ENCODE measurements around the gene TUBG1. TPM values are rescaled to one million over a fixed set of nuclear protein-coding genes. Genes with fewer than 3 reads are reported as not detected.

The TUBG1 gene
- total RNA-seq, 1 experiment from 2014 or later, result 114 TPM

DNA sequence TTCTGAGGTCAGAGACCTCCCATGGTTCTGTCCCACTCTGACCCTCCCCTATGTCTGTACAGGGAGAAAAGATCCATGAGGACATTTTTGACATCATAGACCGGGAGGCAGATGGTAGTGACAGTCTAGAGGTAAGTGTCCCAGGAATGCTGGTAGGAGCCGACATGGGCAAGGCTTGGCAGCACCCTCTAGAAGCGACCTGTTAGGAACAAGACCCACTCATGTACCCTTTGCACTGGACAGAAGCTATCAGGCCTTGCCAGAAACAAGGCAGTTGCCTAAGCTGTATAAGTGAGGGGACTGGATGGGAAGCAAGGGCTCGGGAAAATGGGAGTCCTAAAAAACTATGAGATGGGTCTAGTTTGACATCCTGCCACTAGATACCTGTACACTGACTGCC lies 2.5 kb downstream of the TUBG1 start:
- no peak overlapping the region for H2AFZ ChIP-seq (ENCODE audit: low read length)
- H3F3A ChIP-seq (ENCODE audit: low read length, unreplicated experiment), result no peaks in the 10 kb centered on the region
- POLR2A ChIA-PET (ENCODE audit: unreplicated experiment), result no interaction called here
- H3K9me2 ChIP-seq (replicated peaks; ENCODE audit: low read length), result no peaks in the 10 kb centered on the region
- no peak overlapping the region for H3K9ac ChIP-seq (ENCODE audit: low read length)
- ATAC-seq (no peak), DNase-seq (no peak)
- CTCF ChIA-PET, result no interaction called here
- no peaks in the 10 kb centered on the region for H3K9me3 ChIP-seq (ENCODE audit: low read length)
- H3K27ac ChIP-seq (ENCODE audit: low read length), result no peak overlapping the region
- no peak for TF ChIP-seq EZH2phosphoT487 (IDR thresholded peaks at IDR 0.05; ENCODE audit: borderline replicate concordance, low read length)
- no peak for TF ChIP-seq EZH2 (IDR thresholded peaks at IDR 0.05; ENCODE audit: low read length, unreplicated experiment)
- TF ChIP-seq, protein P1, sequence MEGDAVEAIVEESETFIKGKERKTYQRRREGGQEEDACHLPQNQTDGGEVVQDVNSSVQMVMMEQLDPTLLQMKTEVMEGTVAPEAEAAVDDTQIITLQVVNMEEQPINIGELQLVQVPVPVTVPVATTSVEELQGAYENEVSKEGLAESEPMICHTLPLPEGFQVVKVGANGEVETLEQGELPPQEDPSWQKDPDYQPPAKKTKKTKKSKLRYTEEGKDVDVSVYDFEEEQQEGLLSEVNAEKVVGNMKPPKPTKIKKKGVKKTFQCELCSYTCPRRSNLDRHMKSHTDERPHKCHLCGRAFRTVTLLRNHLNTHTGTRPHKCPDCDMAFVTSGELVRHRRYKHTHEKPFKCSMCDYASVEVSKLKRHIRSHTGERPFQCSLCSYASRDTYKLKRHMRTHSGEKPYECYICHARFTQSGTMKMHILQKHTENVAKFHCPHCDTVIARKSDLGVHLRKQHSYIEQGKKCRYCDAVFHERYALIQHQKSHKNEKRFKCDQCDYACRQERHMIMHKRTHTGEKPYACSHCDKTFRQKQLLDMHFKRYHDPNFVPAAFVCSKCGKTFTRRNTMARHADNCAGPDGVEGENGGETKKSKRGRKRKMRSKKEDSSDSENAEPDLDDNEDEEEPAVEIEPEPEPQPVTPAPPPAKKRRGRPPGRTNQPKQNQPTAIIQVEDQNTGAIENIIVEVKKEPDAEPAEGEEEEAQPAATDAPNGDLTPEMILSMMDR (conservative IDR thresholded peaks at IDR 0.05; ENCODE audit: low read depth, low read length), result no peak
- peaks cover 4% of the 10 kb centered on the region; the same call in 1 of the 2 replicates for H3K4me1 ChIP-seq (ENCODE audit: insufficient read depth, low read length)
- H3K4me3 ChIP-seq (ENCODE audit: low read length), result no peak overlapping the region
- H3K79me2 ChIP-seq (ENCODE audit: low read length), result peaks cover 30% of the 10 kb centered on the region
- H3K36me3 ChIP-seq (ENCODE audit: low read depth, low read length), result peaks cover 4% of the 10 kb centered on the region; the same call in 1 of the 2 replicates
- intact Hi-C loops (cut with micrococcal nuclease), result no loop called here
- no peak overlapping the region for H3K4me2 ChIP-seq (ENCODE audit: low read length)
- no peaks in the 10 kb centered on the region for H3K27me3 ChIP-seq (ENCODE audit: low read length)
- H4K20me1 ChIP-seq (ENCODE audit: low read length), result no peaks in the 10 kb centered on the region
- BruUV-seq (replicated peaks), result no TSS peak

DNA sequence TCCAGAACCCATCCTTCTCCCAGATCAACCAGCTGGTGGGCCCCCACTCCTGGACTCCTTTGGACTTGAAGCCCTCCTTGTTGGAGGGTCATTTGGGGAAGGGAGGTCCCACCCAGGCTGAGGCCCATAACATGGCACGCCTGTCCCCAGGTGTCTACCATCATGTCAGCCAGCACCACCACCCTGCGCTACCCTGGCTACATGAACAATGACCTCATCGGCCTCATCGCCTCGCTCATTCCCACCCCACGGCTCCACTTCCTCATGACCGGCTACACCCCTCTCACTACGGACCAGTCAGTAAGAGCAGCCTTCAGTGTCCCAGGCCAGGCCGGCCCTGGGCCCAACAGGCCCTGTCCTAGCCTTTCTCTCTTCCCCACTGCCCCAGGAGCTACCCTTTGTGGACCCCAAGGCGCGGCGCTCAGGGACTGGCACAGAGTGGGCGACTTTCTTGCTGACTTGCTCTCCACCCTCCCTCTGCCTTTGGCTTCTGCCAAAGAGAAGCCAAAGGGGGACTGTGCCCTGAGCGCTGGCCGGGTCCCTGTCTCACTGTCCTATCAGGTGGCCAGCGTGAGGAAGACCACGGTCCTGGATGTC lies 4.3 kb downstream of the TUBG1 start:
- no TSS peak for BruUV-seq (replicated peaks)
- ATAC-seq (no peak), DNase-seq (no peak)
- no peaks in the 10 kb centered on the region for H3K9me2 ChIP-seq (replicated peaks; ENCODE audit: low read length)
- no peak overlapping the region for H3K4me3 ChIP-seq (ENCODE audit: low read length)
- H3K9ac ChIP-seq (ENCODE audit: low read length), result no peak overlapping the region
- POLR2A ChIA-PET (ENCODE audit: unreplicated experiment), result no interaction called here
- H2AFZ ChIP-seq (ENCODE audit: low read length), result no peak overlapping the region
- CTCF ChIA-PET, result interaction anchor here (0.6 kb wide), 1 partner anchor 54 kb away, joined by 3 read pairs; no protein-coding TSS in a partner anchor
- no peaks in the 10 kb centered on the region for H3K9me3 ChIP-seq (ENCODE audit: low read length)
- H3K27me3 ChIP-seq (ENCODE audit: low read length), result no peaks in the 10 kb centered on the region
- no peak overlapping the region for H3K4me2 ChIP-seq (ENCODE audit: low read length)
- H4K20me1 ChIP-seq (ENCODE audit: low read length), result no peaks in the 10 kb centered on the region
- H3K36me3 ChIP-seq (ENCODE audit: low read depth, low read length), result peaks cover 4% of the 10 kb centered on the region; the same call in 1 of the 2 replicates
- no peak overlapping the region for H3K27ac ChIP-seq (ENCODE audit: low read length)
- TF ChIP-seq EZH2 (IDR thresholded peaks at IDR 0.05; ENCODE audit: low read length, unreplicated experiment), result no peak
- TF ChIP-seq, protein P1 (conservative IDR thresholded peaks at IDR 0.05; ENCODE audit: low read depth, low read length), result no peak
- no peak for TF ChIP-seq EZH2phosphoT487 (IDR thresholded peaks at IDR 0.05; ENCODE audit: borderline replicate concordance, low read length)
- H3F3A ChIP-seq (ENCODE audit: low read length, unreplicated experiment), result no peaks in the 10 kb centered on the region
- H3K4me1 ChIP-seq (ENCODE audit: insufficient read depth, low read length), result peaks cover 8% of the 10 kb centered on the region; the same call in 1 of the 2 replicates
- peaks cover 13% of the 10 kb centered on the region for H3K79me2 ChIP-seq (ENCODE audit: low read length)
- intact Hi-C loops (cut with micrococcal nuclease), result no loop called here

DNA sequence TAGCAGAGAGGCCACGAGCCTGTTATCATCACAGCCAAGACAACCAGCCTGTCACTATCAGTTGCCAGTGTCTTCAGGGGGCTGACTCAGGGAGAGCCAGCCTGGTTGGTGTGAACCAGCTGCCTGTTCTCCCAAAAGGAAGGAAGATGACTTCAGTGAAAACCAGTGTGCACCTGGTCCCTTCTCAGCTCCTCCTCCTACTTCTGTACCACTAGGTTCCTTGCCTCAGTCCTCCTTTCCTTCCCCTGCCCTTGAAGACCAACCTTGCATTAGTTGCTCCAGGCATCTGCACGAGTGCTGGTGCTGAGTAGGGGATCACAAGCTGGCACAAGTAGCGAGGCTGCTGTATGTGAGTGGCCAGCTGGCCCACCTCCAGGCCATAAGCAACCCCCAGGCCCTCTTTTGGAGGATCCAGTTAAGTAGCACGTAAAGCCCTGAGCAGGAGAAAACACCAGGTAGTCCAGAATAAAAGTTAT lies 8.5 kb downstream of the TUBG1 start:
- Histone ChIP-seq H3K36me3 (ENCODE audit: low read depth, low read length) (peaks cover 4% of the 10 kb centered on the region; the same call in 1 of the 2 replicates), H3K9me3 (ENCODE audit: low read length) (no peaks in the 10 kb centered on the region), H3K27me3 (ENCODE audit: low read length) (no peaks in the 10 kb centered on the region), H4K20me1 (ENCODE audit: low read length) (no peaks in the 10 kb centered on the region), H2AFZ (ENCODE audit: low read length) (no peak overlapping the region), H3K4me1 (ENCODE audit: insufficient read depth, low read length) (peaks cover 9% of the 10 kb centered on the region; the same call in 1 of the 2 replicates), H3K9ac (ENCODE audit: low read length) (no peak overlapping the region), H3F3A (ENCODE audit: low read length, unreplicated experiment) (no peaks in the 10 kb centered on the region), H3K9me2 (replicated peaks; ENCODE audit: low read length) (no peaks in the 10 kb centered on the region), H3K79me2 (ENCODE audit: low read length) (no peaks in the 10 kb centered on the region), H3K4me2 (ENCODE audit: low read length) (no peak overlapping the region), H3K27ac (ENCODE audit: low read length) (no peak overlapping the region), H3K4me3 (ENCODE audit: low read length) (no peak overlapping the region)
- ChIA-PET CTCF (interaction anchor here (0.5 to 1.0 kb wide), 5 partner anchors 9 to 720 kb away, joined by 3 to 9 read pairs (median 3); partner anchors contain the start of genes RETREG3 and TUBG1), POLR2A (ENCODE audit: unreplicated experiment) (no interaction called here)
- intact Hi-C loops (cut with micrococcal nuclease), result no loop called here
- no TSS peak for BruUV-seq (replicated peaks)
- no peak for DNase-seq
- peak; percentile 32 for ATAC-seq
- no peak for TF ChIP-seq EZH2 (IDR thresholded peaks at IDR 0.05; ENCODE audit: low read length, unreplicated experiment)
- TF ChIP-seq EZH2phosphoT487 (IDR thresholded peaks at IDR 0.05; ENCODE audit: borderline replicate concordance, low read length), result no peak
- TF ChIP-seq, protein P1 (conservative IDR thresholded peaks at IDR 0.05; ENCODE audit: low read depth, low read length), result no peak

All from PC-3 (cell line).